SU-DHL-6 (cell line): ENCODE data around the gene PHTF2.

Experiments
- EZH2phosphoT487 ChIP-seq: fragments of 200-600 bp; sonication (generic), shearing (Covaris generic); conservative IDR thresholded peaks from 2 replicates; pipeline ENCODE4 v1.6.1; 2018; ENCODE audit warnings: mild to moderate bottlenecking, antibody characterized with exemption, low read length, moderate library complexity, mixed read lengths
- TF ChIP-seq, protein P1 (sequence below): fragments of 200-600 bp; sonication (generic); IDR thresholded peaks from one replicate; pipeline ENCODE4 v1.5.1; 2017; ENCODE audit warnings: antibody characterized with exemption, mild to moderate bottlenecking, low read length, moderate library complexity; ENCODE audit not compliant: insufficient read depth, poor library complexity, severe bottlenecking

DNA sequence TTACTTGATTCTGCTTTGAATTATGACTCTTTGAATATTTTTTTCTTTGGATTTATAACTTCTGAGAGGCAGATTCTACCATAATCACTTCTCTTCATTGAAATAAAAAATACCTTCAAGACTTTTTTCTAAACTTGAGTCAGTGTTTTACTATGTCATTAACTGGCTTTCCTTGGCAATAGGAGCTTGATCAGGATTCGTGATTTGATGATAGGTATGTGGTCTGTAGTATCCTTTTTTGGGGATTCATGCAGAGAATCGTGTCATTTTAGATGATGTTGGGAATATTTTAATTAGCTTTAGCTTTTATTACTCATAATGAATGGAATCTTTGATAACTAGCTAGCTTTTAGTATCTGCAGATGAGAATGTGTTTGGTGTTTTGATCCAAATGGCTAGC is 83.3 kb downstream of the PHTF2 start:
- TF ChIP-seq, protein P1, sequence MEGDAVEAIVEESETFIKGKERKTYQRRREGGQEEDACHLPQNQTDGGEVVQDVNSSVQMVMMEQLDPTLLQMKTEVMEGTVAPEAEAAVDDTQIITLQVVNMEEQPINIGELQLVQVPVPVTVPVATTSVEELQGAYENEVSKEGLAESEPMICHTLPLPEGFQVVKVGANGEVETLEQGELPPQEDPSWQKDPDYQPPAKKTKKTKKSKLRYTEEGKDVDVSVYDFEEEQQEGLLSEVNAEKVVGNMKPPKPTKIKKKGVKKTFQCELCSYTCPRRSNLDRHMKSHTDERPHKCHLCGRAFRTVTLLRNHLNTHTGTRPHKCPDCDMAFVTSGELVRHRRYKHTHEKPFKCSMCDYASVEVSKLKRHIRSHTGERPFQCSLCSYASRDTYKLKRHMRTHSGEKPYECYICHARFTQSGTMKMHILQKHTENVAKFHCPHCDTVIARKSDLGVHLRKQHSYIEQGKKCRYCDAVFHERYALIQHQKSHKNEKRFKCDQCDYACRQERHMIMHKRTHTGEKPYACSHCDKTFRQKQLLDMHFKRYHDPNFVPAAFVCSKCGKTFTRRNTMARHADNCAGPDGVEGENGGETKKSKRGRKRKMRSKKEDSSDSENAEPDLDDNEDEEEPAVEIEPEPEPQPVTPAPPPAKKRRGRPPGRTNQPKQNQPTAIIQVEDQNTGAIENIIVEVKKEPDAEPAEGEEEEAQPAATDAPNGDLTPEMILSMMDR: no peak
- no peak for TF ChIP-seq EZH2phosphoT487
